H54 (cell line): ENCODE results near the gene DLL1.
"Not testable (repeated sequence)": the region's sequence is repeated elsewhere in the genome, so short reads cannot be mapped to it uniquely, and the experiment has no call there.

ENCODE experiments used
- DNase-seq: peaks from one replicate; pipeline ENCODE4 v3.0.0; 2011; ENCODE audit warnings: low spot score, mixed read lengths; ENCODE audit not compliant: insufficient read length
- FAIRE-seq: peaks from 3 replicates; lab custom pipeline; 2011; peaks lifted over from hg19 to GRCh38; lab: Jason Lieb, UNC
- POLR2A ChIP-seq: IDR thresholded peaks from 2 replicates; pipeline ENCODE4 v1.6.1; 2011; ENCODE audit warnings: low read depth, mild to moderate bottlenecking, low read length

DLL1 gene

DNA sequence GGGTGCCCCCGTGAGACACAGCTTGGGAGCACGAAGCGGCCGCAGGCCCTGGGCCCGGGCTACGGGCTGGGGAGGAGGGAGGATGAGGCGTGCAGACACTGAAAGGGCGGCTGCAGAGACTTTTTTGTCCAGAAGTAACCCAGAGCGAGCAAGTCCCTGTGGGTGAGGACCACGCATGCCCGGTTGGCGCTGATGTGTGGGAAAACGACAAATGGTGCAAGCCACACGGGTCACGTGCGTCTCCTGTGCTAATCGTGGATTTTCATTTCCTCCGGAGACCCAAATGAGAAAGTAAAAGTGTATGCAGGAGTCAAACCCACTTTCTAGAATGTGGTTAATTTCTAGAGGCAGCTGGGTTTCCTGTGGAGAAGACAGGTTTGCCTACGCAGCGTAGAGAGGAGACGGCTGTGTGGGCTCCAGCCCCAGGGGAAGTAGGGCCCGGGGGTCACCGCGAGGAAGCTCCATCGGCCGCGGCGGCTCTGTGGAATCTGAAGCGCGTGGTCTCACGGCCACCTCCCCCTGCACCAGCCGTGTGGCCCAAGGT is 19.0 kb downstream of the DLL1 start:
- no peak for DNase-seq
- FAIRE-seq = no peak
- no peak for TF ChIP-seq POLR2A

DNA sequence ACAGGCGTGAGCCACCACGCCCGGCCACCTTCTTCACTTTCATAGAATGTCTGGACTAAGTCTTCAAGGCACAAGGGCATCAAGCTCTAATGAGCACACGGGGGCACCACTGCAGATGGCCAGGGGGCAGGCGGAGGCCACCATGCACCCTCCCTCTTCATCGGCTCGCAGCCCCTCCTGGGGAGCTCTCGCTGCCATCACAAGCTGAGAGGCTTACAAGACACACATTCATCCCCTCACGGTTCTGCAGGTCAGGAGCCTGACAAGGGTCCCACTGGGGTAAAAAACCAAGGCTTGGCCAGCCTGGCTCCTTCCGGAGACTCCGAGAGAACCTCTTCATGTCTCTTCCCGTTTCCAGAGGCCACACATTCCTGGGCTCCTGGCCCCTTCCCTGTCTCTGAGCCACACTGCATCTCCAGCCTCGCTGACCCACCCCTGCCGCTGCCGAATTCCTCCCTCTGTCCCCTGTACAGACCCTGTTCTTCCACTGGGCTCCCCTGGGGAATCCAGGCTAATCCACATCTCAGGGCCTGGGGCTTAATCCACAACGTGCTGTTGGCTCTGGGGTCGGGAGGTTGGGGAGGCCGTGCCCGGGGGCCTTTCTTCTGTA is 19.8 kb downstream of the DLL1 start:
- no peak for TF ChIP-seq POLR2A
- FAIRE-seq (no peak), DNase-seq (no peak)

DNA sequence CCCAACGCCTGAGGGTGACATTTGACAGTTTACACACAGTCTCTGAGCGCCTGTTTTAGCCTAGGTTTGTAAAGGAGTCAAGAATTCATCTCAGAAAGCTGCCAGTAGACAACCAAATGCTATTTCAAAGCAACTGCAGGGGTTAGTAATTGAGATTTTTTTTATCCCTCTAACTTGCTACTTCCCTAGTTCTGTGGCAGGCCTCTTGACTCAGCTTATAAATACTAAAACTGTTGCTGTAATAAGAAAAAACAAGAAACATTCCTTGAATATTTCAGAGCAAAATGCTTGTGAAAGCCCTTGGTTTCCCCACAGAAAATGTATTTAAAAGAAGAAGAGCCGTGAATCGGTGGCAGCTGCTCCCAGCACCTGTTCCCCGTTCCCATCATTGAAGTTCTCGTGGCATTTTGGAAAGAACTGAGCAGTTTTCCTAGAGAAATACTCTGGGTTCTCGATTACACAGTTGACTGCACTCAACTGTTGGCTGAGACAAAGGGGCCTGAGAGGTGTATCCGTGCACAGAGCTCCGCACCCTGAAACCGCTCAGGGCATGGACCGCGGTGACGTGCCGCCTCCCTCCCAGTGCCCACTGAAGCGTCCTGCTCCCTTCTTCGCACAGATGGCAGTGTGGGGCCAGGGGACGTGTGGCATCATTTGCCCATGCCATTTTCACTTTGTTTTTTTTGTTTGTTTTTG is 20.9 kb downstream of the DLL1 start:
- no peak for DNase-seq
- no peak for TF ChIP-seq POLR2A
- FAIRE-seq = no peak

- no peak for TF ChIP-seq POLR2A
- FAIRE-seq = no peak
- no peak for DNase-seq
These were observed 21.6 kb downstream of the DLL1 start for GRCh38 chr6:170269151-170269845.

GRCh38 chr6:170268216-170269129 is 22.4 kb downstream of the DLL1 start:
- no peak for DNase-seq
- FAIRE-seq = no peak
- TF ChIP-seq POLR2A = no peak

GRCh38 chr6:170267688-170268087 is 23.2 kb downstream of the DLL1 start:
- DNase-seq = no peak
- no peak for FAIRE-seq
- no peak for TF ChIP-seq POLR2A

DNA sequence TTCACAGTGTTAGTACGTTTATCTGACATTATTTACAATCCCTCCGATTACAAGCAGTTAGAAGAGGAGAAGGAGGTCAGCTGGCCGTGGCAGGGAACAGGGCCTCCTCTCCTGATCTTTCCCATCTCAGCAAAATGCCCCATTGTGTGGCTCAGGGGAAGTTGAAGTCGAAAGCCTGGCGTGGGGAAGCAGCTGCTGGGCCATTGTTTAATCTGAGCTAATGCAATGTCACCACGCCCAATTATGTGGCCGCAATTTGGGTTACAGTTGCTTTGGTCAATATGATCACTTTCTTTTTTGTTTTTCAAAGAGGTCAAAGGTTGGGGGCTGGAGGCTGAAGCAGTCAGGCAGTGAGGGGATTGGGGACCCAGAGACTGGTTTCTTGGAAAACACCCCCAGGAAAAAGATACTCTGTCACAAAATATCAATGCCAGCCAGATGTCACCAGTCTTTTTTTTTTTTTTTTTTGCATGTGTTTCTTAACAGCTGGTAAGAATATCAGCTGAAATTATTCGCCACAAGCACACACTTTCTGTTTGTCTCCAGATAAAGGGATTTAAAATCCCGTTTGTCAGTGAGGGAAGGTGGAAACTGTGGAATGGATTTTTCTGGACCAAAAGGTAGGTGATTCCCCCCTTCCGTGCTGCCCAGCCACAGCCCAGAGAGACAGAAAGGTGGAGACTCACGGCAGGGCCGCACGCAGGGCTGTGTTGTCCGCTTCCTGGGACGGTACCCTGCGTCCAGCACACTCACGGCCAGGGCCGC is 24.6 kb downstream of the DLL1 start:
- TF ChIP-seq POLR2A = no peak
- DNase-seq (no peak), FAIRE-seq (no peak)

- FAIRE-seq (no peak), DNase-seq (no peak)
- TF ChIP-seq POLR2A = no peak
These were observed 25.2 kb downstream of the DLL1 start for GRCh38 chr6:170265655-170266054.

- FAIRE-seq, DNase-seq: not testable (repeated sequence)
These were observed 26.2 kb downstream of the DLL1 start for GRCh38 chr6:170264644-170265043.

DNA sequence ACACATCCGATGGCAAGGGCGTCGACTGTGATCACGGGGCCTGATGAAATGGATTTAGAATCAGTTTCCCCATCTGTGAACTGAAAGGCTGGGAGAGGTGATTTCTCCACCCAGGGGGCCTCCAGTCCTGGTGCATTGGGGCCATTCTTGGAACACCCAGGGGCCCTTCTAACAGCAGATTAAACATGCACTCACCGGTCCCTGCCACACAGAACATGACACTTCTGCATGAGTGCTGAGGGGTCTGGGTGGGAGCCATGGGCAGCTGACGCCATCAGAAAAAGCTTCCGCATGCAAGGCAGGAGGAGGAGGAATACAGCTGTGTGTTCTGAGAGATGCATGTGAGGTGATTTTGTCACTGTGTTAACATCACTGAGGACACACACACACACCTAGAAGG is 26.8 kb downstream of the DLL1 start:
- FAIRE-seq = no peak
- no peak for TF ChIP-seq POLR2A
- no peak for DNase-seq

- no peak for TF ChIP-seq POLR2A
- no peak for FAIRE-seq
- DNase-seq = no peak
These were observed 27.5 kb downstream of the DLL1 start for GRCh38 chr6:170263410-170263809.

DNA sequence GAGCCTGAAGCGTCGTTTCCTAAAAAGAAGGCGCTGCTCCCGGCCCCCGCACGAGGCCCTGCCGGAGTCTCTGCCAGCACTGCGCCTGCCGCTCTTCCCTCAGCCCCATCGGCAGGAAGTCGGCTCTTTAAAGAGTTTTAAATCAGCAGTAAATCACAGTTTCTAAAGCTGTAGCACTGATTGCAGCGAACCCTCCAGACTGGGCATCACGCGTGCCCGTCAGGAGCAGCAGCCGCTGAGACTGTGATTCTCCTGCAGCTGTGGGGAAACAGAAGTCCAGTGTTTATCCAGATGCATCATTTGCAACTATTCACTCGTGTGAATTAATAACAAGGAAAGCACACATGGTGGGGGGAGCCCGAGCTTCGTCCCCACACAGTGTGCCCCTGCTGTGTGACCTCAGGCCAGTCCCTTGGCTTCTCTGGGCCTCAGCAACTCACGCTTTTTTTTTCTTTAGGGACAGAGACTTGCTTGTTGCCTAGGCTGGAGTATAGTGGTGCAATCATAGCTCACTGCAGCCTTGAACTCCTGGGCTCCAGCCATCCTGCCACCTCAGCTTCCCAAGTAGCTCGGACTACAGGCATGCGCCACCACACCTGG is 28.3 kb downstream of the DLL1 start:
- no peak for TF ChIP-seq POLR2A
- DNase-seq (no peak), FAIRE-seq (no peak)
